Cardiac septum (tissue), 1 donor: ENCODE data around the gene TCIRG1. TPM values are rescaled to one million over a fixed set of nuclear protein-coding genes. Genes with fewer than 3 reads are reported as not detected.
A peak's percentile ranks its signal among the peaks of the same experiment; 100 is the strongest.
"Not testable (repeated sequence)": the region's sequence is repeated elsewhere in the genome, so short reads cannot be mapped to it uniquely, and the experiment has no call there.

Experiments
- DNase-seq: peaks from one replicate; pipeline ENCODE4 v3.0.0-alpha.2; 2020; ENCODE audit warnings: low spot score
- intact Hi-C: fragments of 100-400 bp; cut with DNase I; formaldehyde crosslinking; loops from one replicate; pipeline ENCODE4 v1.14.0; 2022
- long read RNA-seq: library from polyadenylated mRNA; unstranded; transcript quantifications from one replicate; pipeline ENCODE4 v2.0.0, GENCODE V29; 2021
- total RNA-seq: library from RNA; stranded (reverse); fragmentation: NEBNext Ultra II Directional; extraction: Animal tissue kit (Norgen Biotek cat#: 25700); gene quantifications from one replicate; pipeline ENCODE4 v1.2.1, GENCODE V29; 2021
- donor health status: DM: no; HTN: no; CAD: no.

The TCIRG1 gene, protein sequence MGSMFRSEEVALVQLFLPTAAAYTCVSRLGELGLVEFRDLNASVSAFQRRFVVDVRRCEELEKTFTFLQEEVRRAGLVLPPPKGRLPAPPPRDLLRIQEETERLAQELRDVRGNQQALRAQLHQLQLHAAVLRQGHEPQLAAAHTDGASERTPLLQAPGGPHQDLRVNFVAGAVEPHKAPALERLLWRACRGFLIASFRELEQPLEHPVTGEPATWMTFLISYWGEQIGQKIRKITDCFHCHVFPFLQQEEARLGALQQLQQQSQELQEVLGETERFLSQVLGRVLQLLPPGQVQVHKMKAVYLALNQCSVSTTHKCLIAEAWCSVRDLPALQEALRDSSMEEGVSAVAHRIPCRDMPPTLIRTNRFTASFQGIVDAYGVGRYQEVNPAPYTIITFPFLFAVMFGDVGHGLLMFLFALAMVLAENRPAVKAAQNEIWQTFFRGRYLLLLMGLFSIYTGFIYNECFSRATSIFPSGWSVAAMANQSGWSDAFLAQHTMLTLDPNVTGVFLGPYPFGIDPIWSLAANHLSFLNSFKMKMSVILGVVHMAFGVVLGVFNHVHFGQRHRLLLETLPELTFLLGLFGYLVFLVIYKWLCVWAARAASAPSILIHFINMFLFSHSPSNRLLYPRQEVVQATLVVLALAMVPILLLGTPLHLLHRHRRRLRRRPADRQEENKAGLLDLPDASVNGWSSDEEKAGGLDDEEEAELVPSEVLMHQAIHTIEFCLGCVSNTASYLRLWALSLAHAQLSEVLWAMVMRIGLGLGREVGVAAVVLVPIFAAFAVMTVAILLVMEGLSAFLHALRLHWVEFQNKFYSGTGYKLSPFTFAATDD
- total RNA-seq, result 26.5 TPM
- long read RNA-seq, transcript TCIRG1-201 (20 exons, 2,677 nt), result major isoform, 6 of 39 reads
- long read RNA-seq, partial matches to known transcripts, result 12 of 39 reads
- long read RNA-seq, other reads (novel, unspliced or antisense), result 19 of 39 reads

DNA sequence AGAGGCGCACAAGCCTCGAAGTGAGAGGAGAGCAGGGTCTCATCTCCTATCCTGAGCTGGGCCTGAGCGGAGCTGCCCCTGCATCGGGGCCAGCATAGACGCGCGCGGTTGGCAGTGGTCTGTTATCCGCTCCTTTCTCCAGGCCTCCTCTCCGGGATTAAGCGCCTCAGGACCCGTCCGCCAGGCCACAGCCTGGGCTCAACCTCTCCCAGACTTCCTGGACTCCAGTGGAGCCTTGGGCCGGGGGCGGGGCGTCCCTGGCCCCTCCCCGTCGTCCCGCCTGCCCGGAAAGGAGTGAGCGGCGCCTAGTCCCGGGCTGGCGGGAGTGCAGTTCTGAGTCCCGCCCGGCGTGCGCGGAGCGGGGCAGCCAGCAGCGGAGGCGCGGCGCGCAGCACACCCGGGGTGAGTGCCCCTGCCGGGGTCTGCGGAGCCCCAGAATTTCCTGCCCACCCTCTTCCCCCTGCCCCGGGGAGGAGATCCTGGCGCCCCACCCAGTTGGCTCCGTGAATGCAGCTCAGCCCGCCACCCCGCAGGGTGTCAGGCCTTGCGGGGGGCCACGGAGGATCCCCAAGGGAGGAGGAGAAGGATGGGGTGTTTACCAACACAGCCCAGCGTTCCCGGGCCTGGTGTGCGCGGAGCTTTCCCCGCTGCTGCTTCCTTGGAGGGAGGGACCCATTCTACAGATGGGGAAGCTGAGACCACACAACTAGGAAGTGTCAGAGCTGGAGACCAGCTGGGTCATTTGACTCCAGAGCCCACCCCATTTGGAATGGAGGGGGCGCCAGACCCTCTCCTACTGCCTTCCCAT is at the start of gene TCIRG1:
TCIRG1 (plus strand) TSS at position 308 of the 808 bp plus-strand sequence. CDS start 2,247 bp downstream, outside the sequence.
- intact Hi-C loops, result no loop called here
- peak; percentile 95 for DNase-seq

DNA sequence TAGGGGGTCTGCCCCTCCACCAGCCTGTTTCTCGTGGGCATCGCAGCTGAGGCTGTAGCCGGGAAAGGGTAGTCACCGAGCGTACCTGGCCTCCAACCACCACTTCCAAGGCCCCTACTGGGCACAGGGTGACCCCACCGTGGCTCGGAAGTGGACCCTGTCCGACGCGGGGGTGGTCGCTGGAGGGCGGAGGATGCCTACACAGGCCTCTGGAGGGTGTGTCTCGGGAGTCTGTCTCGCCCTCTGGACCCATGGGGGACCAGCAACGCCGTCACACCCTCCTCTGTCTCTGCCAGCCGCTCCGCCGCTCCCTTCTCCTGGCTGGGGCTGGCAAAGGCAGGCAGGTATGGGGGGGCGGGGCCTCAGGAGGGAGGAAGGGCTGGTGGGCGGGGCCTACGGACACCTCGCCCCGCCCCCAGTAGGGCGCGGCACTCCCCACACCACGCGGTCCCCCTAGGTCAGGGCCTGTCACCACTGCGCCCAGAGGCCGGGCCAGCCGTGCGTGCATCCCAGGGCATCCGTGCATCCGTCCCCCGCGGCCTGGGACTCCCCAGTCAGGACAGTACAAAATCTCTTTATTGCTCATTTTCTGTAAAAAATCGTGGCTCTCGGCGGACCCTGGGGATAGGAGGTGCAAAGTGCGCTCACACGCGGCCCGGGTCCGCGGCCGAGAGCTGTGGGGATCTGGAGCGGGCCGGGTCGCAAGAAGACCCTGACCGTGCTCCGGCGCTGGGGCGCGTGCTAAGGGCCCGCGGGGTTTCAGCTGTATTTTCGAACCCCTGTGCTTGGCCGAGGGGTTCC is 48.1 kb upstream of the TCIRG1 start:
- DNase-seq, intact Hi-C loops: not testable (repeated sequence)

DNA sequence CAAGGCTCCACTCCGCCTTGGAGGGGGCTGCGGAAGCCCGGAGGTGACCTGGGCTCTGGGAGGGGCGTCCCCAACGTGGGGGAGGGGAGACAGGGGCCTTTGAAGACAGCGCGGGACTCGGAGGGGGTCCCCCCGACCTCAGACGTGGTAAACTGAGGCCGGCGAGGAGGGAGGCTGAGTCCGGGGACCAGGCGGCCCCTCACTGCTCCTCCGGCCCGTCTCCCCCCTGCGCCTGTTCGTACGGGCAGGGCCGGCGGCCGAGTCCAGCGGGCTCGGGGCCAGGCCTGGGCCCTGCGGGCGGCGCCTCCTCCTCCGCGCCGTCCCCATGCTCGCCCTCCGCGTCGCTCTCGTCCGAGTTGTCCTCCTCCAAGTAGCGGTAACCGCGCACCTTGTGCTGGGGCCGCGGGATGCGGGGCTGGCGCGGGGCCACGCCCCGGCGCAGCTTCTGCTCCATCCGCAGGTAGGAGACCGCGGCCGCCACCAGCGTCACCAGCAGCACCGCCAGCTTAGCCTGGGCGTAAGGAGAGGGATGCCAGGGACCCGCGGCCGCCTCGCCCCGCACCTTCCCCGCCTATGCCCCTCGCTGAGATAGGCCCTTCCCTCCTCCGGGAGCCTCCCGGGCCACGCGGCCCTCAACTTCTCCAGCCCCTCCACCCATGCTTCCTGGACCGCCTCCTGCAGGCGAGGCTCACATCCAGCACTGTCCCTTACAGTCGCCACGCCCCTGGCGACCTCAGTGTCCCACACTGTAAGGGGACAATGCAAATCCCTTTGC is 47.3 kb upstream of the TCIRG1 start:
- intact Hi-C loops, DNase-seq: not testable (repeated sequence)

DNA sequence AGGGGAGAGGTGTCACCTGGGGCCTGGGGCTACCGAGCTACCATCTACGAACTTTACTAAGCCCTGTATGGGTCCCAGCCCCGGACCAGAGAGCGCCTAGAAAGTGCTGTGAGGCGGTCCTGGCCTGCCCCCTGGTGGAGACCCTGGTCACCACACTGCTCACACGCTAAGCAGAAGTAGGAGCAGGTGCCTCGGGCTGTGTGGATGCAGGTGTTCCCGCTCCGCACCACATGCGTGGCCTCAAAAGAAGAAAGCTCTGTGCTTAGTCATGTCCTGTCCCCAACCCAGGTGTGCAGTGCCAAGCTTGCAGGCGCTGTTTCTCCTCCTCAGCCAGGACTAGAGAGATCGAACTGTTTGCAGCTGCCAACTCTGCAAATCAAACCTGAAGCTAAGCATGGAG is 45.0 kb upstream of the TCIRG1 start:
- intact Hi-C loops, DNase-seq: not testable (repeated sequence)

DNA sequence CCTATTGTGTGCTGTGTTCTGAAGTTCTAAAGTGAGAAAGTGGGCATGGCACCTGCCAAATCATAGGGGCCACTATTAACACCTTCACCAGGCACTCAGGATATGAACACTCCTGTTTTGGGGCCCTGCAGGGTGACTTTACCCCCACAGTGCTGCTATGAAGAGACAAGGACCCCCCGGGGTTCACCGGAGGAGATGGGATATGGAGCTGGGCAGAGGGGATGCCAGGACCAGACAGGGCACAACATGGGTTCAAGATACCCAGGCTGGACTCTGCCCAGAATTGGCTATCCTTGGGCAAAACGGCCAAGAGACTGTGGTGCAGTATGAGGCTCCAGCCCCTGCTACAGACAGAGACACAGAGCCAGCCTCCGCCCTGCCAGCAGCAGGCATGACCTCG is 44.4 kb upstream of the TCIRG1 start:
- intact Hi-C loops, DNase-seq: not testable (repeated sequence)

DNA sequence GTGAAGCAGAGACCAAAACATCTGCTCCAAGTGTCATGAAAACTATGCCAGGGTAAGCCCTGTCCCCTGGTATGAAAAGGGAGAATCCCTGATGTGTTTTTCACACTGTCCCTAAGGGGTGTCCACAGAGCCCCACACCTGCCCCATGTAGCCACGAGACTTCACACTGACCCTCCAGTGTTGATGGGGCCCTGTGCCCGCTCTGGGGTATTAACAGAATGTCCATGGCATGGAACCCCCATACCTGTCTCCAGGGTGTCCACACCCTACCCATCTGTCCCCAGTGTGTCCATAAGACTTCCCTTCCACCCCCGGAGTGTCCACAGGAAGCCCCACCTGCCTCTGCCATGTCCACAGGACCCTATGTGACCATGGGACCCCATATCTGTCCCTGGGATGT is 43.7 kb upstream of the TCIRG1 start:
- intact Hi-C loops, DNase-seq: not testable (repeated sequence)

DNA sequence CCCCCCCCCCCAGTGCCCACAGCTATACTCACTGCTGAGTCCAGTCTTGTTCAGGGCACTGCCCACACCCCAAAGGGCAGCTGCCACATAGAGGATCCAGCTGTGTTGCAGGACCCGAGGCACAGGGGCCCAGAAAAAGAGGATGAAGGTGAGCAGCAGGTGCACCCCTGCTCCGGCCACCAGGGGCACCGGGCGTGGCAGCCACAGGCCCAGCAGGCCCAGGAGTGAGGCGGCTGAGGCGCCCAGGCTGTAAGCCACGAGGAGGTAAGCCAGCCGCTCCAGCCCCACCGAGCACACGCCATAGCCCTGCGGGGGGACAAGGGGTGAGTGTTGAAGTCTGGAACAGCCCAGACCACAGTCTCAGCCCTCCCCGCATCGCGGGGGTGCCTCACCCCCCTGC is 43.2 kb upstream of the TCIRG1 start:
- intact Hi-C loops, DNase-seq: not testable (repeated sequence)

DNA sequence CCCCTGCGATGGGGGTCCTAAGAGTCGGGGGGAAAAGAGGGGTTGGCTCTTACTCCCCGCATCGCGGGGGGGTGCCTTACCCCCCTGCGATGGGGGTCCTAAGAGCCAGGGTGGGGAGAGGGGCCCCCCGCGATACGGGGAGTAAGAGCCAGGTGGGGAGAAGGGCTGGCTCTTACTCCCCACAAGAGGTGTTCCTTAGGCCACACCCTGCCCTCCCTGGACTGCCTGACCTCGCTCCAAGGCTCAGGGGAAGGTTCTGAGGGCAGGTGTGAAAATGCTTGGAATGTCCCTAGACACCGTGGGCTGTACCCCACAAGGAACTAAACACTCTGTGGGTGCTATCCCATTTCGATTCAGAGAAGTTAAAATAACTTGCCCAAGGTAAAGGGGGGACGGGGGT is 42.8 kb upstream of the TCIRG1 start:
- intact Hi-C loops, result no loop called here
- DNase-seq, result no peak

DNA sequence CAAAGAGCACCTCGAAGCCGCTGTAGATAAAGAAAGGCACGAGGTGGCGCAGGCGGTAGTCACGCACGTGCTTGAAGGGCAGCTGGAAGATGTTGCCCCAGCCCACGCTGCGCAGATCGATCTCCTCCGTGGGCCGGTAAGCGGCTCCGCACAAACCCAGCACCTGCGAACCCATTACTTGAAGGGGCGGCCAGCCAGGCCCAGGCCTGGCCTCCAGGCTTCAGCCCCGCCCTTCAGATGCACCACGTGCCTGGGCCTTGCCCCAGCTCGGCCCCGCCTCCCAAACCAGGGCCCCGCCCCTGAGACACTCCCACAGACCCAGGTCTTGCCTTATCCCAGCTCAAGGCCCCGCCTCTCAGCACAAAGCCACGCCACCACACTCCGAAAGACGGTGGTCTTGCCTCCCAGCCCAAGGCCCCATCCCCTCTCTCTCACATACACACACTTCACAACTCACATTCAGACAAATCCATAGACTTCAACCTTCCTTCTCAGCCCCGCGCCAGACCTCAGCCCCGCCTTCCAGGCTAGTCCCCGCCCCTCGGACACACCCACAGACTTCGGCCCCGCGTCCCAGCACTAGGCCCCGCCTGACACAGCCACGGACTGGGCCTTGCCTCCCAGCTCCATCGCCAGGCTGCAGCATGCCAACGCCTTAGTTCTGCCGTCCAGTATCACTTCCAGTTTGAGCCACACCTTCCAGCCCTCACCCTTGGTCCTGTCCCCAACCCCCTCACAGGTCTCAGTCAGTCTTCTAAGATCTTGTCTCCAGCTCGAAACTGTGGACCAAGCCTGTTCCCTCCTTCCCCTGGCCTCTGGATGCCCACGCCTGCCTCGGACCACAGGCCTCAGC is 42.0 kb upstream of the TCIRG1 start:
- intact Hi-C loops, result no loop called here
- no peak for DNase-seq

DNA sequence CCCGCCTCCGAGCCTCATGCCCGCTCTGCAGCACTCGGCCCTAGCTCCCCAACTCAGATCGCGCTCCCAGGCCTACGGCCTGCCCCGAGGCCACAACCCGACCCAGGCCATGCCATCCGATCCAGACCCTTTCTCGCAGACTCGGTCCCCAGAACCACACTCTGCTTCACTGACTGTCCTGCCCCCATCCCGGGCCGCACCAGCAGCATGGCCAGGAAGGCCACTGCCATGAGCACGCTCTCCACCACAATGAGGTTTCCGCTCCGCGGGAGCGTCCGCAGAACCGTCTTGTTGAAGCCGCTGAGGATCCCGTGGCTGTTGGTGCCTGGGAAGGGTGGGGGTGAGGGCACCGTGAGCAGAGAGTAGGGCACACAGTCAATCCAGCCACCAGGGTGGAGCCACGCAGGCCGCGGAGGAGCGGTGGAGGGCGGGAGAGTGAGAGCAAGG is 41.3 kb upstream of the TCIRG1 start:
- no peak for DNase-seq
- intact Hi-C loops, result no loop called here

DNA sequence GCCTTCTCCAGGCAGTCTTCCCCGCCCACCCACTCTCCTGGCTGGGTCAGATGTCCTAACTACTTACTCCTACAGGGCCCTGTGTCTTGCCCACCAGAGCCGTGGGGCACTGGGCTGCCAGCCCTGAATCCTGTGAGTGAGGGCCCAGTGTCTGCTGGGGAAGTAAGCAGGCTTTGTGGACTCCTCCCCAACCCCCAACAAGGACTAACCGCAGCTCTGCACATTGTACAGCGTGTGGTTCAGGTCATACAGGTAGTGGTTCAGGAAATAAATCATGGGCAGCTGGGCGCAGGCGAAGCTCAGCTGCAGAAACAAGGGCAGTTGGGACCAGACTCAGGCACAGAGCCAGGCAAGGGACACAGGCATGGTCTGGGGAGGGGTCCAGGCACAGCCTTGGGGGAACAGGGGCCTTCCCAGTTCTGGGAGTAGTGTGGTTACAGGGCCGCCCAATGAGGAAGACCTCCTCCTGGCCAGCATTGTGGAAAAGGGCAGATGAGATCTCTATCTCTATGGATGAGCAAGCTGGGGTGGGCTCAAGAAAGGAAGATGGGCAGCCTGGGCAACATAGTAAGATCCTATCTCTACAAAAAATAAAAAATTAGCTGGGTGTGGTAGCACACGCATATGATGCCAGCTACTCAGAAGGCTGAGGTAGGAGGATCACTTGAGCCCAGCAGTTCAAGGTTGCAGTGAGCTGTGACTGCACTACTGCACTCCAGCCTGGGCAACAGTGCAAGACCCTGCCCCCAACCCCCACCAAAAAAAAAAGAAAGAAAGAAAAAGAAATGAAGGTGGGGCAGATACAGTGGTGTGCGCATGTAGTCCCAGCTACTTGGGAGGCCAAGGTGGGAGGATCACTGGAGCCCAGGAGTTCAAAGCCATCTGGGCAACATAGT is 40.4 kb upstream of the TCIRG1 start:
- no peak for DNase-seq
- intact Hi-C loops, result no loop called here

DNA sequence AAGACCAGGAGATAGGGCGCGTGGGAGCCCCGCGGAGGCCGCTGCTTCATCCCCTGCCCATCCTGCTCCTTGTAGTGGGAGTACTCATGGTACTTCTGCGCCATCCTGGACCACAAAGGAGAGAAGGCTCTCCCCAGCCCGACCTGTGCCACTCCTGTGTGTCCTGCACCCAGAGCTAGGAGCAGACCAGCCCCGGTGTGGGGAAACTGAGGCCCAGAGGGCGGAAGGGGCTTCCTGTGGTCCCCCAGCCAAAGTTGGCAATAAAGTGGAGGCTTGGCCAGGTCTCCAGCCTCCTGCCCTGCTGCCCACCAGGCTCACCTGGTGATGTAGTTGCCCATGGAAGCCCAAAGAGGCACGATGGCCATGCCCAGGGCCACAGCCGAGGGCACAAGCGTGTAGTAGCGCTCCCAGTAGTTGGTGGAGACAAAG is 39.6 kb upstream of the TCIRG1 start:
- no peak for DNase-seq
- intact Hi-C loops, result no loop called here

DNA sequence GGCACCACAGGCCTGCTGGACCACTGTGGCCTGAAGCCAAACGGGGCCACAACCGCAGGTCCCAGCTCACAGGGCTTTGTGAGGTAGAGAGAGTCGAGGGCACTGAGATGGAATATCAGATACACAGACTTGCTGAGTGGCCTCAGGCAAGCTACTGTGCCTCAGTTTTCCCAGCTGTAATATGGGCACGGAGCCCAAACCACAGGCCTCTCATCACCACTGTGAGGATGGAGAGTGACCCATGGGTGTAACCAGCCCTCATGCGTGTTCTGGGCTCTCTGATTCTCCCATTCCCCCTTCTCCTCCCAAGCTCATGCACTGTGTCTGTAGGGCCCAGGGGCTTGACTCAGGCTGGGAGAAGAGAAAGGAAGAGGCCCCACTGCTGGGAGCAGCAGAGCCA is 39.1 kb upstream of the TCIRG1 start:
- DNase-seq, result no peak
- intact Hi-C loops, result no loop called here

DNA sequence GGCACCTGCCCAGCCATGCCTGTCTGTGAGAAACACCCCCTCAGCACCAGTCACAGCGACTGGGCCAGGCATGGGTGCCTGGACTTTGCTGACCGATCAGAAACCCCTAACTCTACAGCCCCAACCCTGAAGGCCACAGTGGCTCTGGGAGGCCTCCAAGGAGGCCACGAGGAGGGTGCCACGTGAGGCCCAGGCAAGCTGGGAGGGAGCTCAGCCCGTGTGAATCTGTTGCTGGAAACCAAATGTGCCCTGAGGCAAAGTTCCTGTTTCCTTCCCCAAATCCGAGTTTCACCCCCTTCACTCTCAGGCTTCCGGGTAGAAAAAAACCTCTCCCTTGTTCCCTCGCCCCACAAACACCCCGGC is 36.3 kb upstream of the TCIRG1 start:
- no peak for DNase-seq

DNA sequence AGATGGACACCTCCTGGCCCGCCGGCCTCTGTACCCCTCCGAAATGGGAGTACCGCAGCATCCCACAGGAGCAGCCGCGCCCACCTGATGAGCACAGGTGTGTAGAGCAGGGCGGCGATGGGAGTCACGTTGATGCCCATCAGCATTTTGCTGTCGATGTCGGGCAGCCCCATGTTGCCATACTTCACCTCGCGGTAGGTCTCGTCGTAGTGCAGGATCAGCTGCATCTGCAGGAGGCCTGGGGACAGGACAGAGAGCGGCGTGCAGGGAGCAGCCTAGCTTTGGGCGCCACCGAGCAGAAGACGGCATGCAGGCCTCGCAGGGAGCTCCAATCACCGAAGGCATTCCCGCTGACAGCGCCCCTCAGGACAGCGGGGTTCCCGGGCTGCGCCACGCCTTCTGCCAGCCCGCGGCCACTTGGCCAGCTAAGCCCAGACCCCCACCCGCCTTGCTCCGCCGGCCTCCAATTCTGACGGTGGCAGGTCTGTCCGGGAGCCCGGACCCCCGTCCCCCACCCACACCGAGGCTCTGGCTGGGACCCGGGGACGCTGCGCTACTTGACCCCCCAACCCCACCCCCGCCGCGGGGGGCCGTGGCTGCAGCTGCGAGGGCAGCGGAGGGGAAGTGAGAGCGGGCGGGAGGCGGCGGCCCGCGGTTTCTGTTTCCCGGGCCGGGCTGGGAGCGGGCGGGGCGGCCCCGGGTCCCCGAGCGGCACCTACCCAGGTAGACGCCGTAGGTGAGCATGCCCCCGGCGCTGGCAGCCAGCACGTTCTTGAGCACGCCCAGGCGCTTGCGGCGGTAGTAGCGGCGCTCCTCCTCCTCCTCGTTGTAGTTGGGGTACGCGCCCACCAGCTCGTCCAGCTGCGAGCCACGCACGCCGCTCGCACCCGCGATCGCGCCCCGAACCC is 35.6 kb upstream of the TCIRG1 start:
- no peak for DNase-seq
- intact Hi-C loops, result no loop called here

More for the DNA sequence above, 36.3 kb upstream of the TCIRG1 start:
- intact Hi-C loops, result no loop called here
